Bronchial epithelial cell (primary cell): ENCODE measurements around the gene GFRA3. TPM values are rescaled to one million over a fixed set of nuclear protein-coding genes. Genes with fewer than 3 reads are reported as not detected.
"Not testable (repeated sequence)": the region's sequence is repeated elsewhere in the genome, so short reads cannot be mapped to it uniquely, and the experiment has no call there.

Experiments
- DNase-seq: peaks from one replicate; pipeline ENCODE4 v3.0.0-alpha.2; 2010; ENCODE audit warnings: low read depth
- FAIRE-seq: peaks from 2 replicates; lab custom pipeline; 2011; peaks lifted over from hg19 to GRCh38; lab: Jason Lieb, UNC
- H3K27me3 ChIP-seq: 2 replicates; pipeline ENCODE4 v1.5.1; 2011; ENCODE audit warnings: low read length; ENCODE audit not compliant: control insufficient read depth, insufficient read depth
- H3K36me3 ChIP-seq: 2 replicates; pipeline ENCODE4 v1.5.1; 2011; ENCODE audit warnings: low read length; ENCODE audit not compliant: control insufficient read depth, insufficient read depth
- H3K4me3 ChIP-seq: 2 replicates; pipeline ENCODE4 v1.5.1; 2011; ENCODE audit warnings: mild to moderate bottlenecking, low read depth, low read length, control low read depth
- total RNA-seq: library from RNA; depleted of rRNA; stranded (reverse); fragments of >200 nt; gene quantifications from 2 replicates; pipeline ENCODE4 v1.2.1, GENCODE V29; 2014
- TF ChIP-seq, protein P1 (sequence below): IDR thresholded peaks from 2 replicates; pipeline ENCODE4 v1.5.1; 2011; ENCODE audit warnings: mild to moderate bottlenecking, moderate library complexity, low read length, control low read depth, inconsistent platforms; ENCODE audit not compliant: insufficient read depth, severe bottlenecking

GFRA3 gene
- total RNA-seq, 1 donor from 2014 or later = not detected

- TF ChIP-seq, protein P1, sequence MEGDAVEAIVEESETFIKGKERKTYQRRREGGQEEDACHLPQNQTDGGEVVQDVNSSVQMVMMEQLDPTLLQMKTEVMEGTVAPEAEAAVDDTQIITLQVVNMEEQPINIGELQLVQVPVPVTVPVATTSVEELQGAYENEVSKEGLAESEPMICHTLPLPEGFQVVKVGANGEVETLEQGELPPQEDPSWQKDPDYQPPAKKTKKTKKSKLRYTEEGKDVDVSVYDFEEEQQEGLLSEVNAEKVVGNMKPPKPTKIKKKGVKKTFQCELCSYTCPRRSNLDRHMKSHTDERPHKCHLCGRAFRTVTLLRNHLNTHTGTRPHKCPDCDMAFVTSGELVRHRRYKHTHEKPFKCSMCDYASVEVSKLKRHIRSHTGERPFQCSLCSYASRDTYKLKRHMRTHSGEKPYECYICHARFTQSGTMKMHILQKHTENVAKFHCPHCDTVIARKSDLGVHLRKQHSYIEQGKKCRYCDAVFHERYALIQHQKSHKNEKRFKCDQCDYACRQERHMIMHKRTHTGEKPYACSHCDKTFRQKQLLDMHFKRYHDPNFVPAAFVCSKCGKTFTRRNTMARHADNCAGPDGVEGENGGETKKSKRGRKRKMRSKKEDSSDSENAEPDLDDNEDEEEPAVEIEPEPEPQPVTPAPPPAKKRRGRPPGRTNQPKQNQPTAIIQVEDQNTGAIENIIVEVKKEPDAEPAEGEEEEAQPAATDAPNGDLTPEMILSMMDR = no peak
- DNase-seq (no peak), FAIRE-seq (no peak)
- Histone ChIP-seq H3K4me3 (no peak overlapping the region), H3K36me3 (no peaks in the 10 kb centered on the region), H3K27me3 (no peaks in the 10 kb centered on the region)
Observed at GRCh38 chr5:138263581-138263980, 10.8 kb downstream of the GFRA3 start.

GRCh38 chr5:138258704-138259292 is 15.6 kb downstream of the GFRA3 start:
- H3K36me3 ChIP-seq = no peaks in the 10 kb centered on the region
- DNase-seq (no peak), FAIRE-seq (no peak)
- TF ChIP-seq, protein P1 = no peak
- no peaks in the 10 kb centered on the region for H3K27me3 ChIP-seq
- no peak overlapping the region for H3K4me3 ChIP-seq

- FAIRE-seq (no peak), DNase-seq (no peak)
- TF ChIP-seq, protein P1 = no peak
- H3K4me3 ChIP-seq = no peak overlapping the region
- H3K36me3 ChIP-seq = no peaks in the 10 kb centered on the region
- no peaks in the 10 kb centered on the region for H3K27me3 ChIP-seq
Observed at GRCh38 chr5:138257583-138257982, 16.8 kb downstream of the GFRA3 start.

GRCh38 chr5:138252944-138253343 is 21.5 kb downstream of the GFRA3 start:
- FAIRE-seq = no peak
- DNase-seq = no peak
- no peaks in the 10 kb centered on the region for H3K27me3 ChIP-seq
- H3K36me3 ChIP-seq = no peaks in the 10 kb centered on the region
- TF ChIP-seq, protein P1 = no peak
- H3K4me3 ChIP-seq = no peak overlapping the region

GRCh38 chr5:138247800-138248199 is 26.6 kb downstream of the GFRA3 start:
- not testable (repeated sequence) for DNase-seq, H3K27me3 ChIP-seq, H3K36me3 ChIP-seq, FAIRE-seq, H3K4me3 ChIP-seq

- TF ChIP-seq, protein P1 = no peak
- H3K27me3 ChIP-seq = peaks cover 8% of the 10 kb centered on the region
- H3K4me3 ChIP-seq = no peak overlapping the region
- H3K36me3 ChIP-seq = no peaks in the 10 kb centered on the region
- no peak for DNase-seq
- FAIRE-seq = no peak
Observed at GRCh38 chr5:138246822-138247221, 27.6 kb downstream of the GFRA3 start.
